H1 (cell line): ENCODE data around the gene CMYA5.

Experiments
- EGR1 ChIP-seq: IDR thresholded peaks from 2 replicates; pipeline ENCODE4 v1.6.1; 2011; ENCODE audit warnings: low read depth, low read length, borderline replicate concordance
- JUND ChIP-seq: IDR thresholded peaks from 2 replicates; pipeline ENCODE4 v1.6.1; 2011; ENCODE audit warnings: mild to moderate bottlenecking, improper control_type of control experiment, low read length
- NANOG ChIP-seq: IDR thresholded peaks from 2 replicates; pipeline ENCODE4 v1.6.1; 2011; ENCODE audit warnings: low read length, low read depth, mild to moderate bottlenecking, inconsistent platforms; ENCODE audit not compliant: insufficient read depth, poor library complexity, severe bottlenecking
- NRF1 ChIP-seq: IDR thresholded peaks from 2 replicates; pipeline ENCODE4 v1.6.1; 2011; ENCODE audit warnings: mild to moderate bottlenecking, low read depth, low read length, improper control_type of control experiment
- PHF8 ChIP-seq: fragments of 200-600 bp; sonication (generic); conservative IDR thresholded peaks from 2 replicates; pipeline ENCODE4 v1.7.1; 2012; ENCODE audit warnings: low read depth, mild to moderate bottlenecking, inconsistent platforms, low read length, moderate library complexity
- POLR2A ChIP-seq, 2 experiments: IDR thresholded peaks; 1 replicate in 1 of 2; 2 replicates in 1 of 2; pipeline ENCODE4 v1.6.1; 2011; ENCODE audit warnings: low read depth in 2 of 2, low read length in 2 of 2, mild to moderate bottlenecking in 2 of 2; ENCODE audit errors: control extremely low read depth in 1 of 2
- POLR2AphosphoS5 ChIP-seq: IDR thresholded peaks from 2 replicates; pipeline ENCODE4 v1.6.1; 2011; ENCODE audit warnings: low read depth, low read length
- RFX5 ChIP-seq: IDR thresholded peaks from 2 replicates; pipeline ENCODE4 v1.6.1; 2011; ENCODE audit warnings: low read depth, low read length, improper control_type of control experiment, borderline replicate concordance
- TAF1 ChIP-seq: IDR thresholded peaks from 2 replicates; pipeline ENCODE4 v1.6.1; 2011; ENCODE audit warnings: mild to moderate bottlenecking, low read depth, low read length
- TEAD4 ChIP-seq: IDR thresholded peaks from 2 replicates; pipeline ENCODE4 v1.6.1; 2012; ENCODE audit warnings: low read depth, low read length, inconsistent platforms, mixed read lengths
- ZNF274 ChIP-seq: IDR thresholded peaks from 2 replicates; pipeline ENCODE4 v1.7.0; 2012; ENCODE audit warnings: low read length, borderline replicate concordance; ENCODE audit errors: extremely low read depth
- TF ChIP-seq, protein P1 (sequence below), 3 experiments: IDR thresholded peaks; 1 replicate in 2 of 3; 2 replicates in 1 of 3; pipeline versions ENCODE4 v1.5.1 to v1.6.1; 2011; ENCODE audit warnings: low read length in 3 of 3, mild to moderate bottlenecking in 3 of 3, inconsistent platforms in 2 of 3, low read depth in 1 of 3, moderate library complexity in 1 of 3; ENCODE audit not compliant: insufficient read depth in 1 of 3; ENCODE audit errors: control extremely low read depth in 1 of 3
- TF ChIP-seq, protein P2 (sequence below): IDR thresholded peaks from 2 replicates; pipeline ENCODE4 v1.6.1; 2012; ENCODE audit warnings: inconsistent platforms
- TF ChIP-seq, protein P3 (sequence below): IDR thresholded peaks from 2 replicates; pipeline ENCODE4 v1.6.1; 2011; ENCODE audit warnings: low read depth, mild to moderate bottlenecking, low read length; ENCODE audit not compliant: insufficient read depth

- TF ChIP-seq, protein P1, sequence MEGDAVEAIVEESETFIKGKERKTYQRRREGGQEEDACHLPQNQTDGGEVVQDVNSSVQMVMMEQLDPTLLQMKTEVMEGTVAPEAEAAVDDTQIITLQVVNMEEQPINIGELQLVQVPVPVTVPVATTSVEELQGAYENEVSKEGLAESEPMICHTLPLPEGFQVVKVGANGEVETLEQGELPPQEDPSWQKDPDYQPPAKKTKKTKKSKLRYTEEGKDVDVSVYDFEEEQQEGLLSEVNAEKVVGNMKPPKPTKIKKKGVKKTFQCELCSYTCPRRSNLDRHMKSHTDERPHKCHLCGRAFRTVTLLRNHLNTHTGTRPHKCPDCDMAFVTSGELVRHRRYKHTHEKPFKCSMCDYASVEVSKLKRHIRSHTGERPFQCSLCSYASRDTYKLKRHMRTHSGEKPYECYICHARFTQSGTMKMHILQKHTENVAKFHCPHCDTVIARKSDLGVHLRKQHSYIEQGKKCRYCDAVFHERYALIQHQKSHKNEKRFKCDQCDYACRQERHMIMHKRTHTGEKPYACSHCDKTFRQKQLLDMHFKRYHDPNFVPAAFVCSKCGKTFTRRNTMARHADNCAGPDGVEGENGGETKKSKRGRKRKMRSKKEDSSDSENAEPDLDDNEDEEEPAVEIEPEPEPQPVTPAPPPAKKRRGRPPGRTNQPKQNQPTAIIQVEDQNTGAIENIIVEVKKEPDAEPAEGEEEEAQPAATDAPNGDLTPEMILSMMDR (IDR thresholded peaks at IDR 0.05; ENCODE audit: control extremely low read depth in 1 of 3, insufficient read depth in 1 of 3, low read depth in 1 of 3, low read length in 3 of 3), result no peak
- no peak for TF ChIP-seq PHF8
- TF ChIP-seq, protein P2, sequence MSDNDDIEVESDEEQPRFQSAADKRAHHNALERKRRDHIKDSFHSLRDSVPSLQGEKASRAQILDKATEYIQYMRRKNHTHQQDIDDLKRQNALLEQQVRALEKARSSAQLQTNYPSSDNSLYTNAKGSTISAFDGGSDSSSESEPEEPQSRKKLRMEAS, result no peak
- no peak for TF ChIP-seq POLR2AphosphoS5
- no peak for TF ChIP-seq POLR2A (IDR thresholded peaks at IDR 0.05; ENCODE audit: control extremely low read depth in 1 of 2, low read depth in 2 of 2, low read length in 2 of 2)
- TF ChIP-seq TAF1, result no peak
- TF ChIP-seq, protein P3, sequence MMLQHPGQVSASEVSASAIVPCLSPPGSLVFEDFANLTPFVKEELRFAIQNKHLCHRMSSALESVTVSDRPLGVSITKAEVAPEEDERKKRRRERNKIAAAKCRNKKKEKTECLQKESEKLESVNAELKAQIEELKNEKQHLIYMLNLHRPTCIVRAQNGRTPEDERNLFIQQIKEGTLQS, result no peak
- no peak for TF ChIP-seq JUND
- no peak for TF ChIP-seq NRF1
- TF ChIP-seq EGR1, result no peak
- no peak for TF ChIP-seq TEAD4
- no peak for TF ChIP-seq NANOG
- no peak for TF ChIP-seq RFX5
- TF ChIP-seq ZNF274, result no peak
Observed at GRCh38 chr5:79713727-79714126, 24.1 kb downstream of the CMYA5 start.
